ENCODE measurements around the gene ERRFI1. TPM values are rescaled to one million over a fixed set of nuclear protein-coding genes. Genes with fewer than 3 reads are reported as not detected.
"Not testable (repeated sequence)": the region's sequence is repeated elsewhere in the genome, so short reads cannot be mapped to it uniquely, and the experiment has no call there.

ERRFI1 gene
- total and polyA plus RNA-seq, 2 experiments from 2014 or later: 123 to 163 TPM

DNA sequence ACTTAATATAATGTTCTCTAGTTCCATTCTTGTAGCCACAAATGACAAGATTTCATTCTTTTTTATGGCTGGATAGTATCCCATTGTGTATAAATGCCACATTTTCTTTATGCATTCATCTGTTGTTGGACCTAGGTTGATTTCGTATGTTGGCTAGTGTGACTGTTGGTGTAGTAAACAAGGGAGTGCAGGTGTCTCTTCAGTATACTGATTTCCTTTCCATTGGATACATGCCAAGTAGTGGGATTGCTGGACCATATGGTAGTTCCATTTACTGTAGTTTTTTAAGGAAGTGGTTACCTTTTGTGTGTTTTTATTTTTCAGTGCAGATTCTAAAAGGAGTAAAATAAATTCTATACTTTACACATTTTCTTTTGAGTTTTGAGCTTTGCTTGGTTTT, 58.9 kb downstream of the ERRFI1 start:
- peaks cover 7% of the 10 kb centered on the region for H3K4me1 ChIP-seq (ENCODE audit: insufficient read depth)
- H3K4me2 ChIP-seq: no peak overlapping the region
- no peaks in the 10 kb centered on the region for H3K9me3 ChIP-seq (ENCODE audit: low read depth)
- no peaks in the 10 kb centered on the region for H3K9me2 ChIP-seq (replicated peaks; ENCODE audit: insufficient read depth)
- no peak overlapping the region for H2AFZ ChIP-seq
- peaks cover 7% of the 10 kb centered on the region for H4K20me1 ChIP-seq (ENCODE audit: insufficient read depth, poor library complexity, severe bottlenecking)
- 89% methylated on average over 1 of the region's 1 CpG for WGBS (ENCODE audit: low lambda C conversion rate, missing lambda C conversion rate)
- no peak overlapping the region for H3K27ac ChIP-seq
- no peaks in the 10 kb centered on the region for H3K27me3 ChIP-seq
- no peak overlapping the region for H3K4me3 ChIP-seq
- no peaks in the 10 kb centered on the region for H3K36me3 ChIP-seq (replicated peaks; ENCODE audit: insufficient read depth, low read depth)
- no peak for DNase-seq (ENCODE audit: low spot score)
- H3K79me2 ChIP-seq: peaks cover 67% of the 10 kb centered on the region
- TF ChIP-seq EZH2 (IDR thresholded peaks at IDR 0.05; ENCODE audit: borderline replicate concordance): no peak
- no peak for TF ChIP-seq EZH2phosphoT487 (IDR thresholded peaks at IDR 0.05; ENCODE audit: low read depth, severe bottlenecking, unreplicated experiment)
- no peak for TF ChIP-seq CTCF (IDR thresholded peaks at IDR 0.05; ENCODE audit: poor library complexity)

DNA sequence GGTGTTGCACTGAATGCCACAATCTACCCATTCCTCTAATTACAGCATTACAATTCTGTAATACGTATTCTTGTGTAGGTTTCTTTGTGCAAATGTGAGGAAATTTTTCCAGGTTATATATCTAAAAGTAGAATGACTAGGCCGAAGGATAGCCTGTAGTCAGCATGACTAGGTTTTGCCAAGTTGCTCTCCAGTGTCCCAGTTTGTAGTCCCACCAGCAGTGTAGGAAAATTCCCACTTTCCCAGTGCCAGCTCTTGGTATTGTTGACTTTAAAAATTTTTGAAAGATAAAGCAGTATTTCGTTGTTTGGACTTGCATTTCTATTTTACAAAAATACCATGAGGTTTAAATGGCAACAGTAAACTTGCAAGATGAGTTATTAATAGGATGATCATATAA, 61.6 kb downstream of the ERRFI1 start:
- TF ChIP-seq EZH2 (IDR thresholded peaks at IDR 0.05; ENCODE audit: borderline replicate concordance) (no peak), CTCF (IDR thresholded peaks at IDR 0.05; ENCODE audit: poor library complexity) (no peak), EZH2phosphoT487 (IDR thresholded peaks at IDR 0.05; ENCODE audit: low read depth, severe bottlenecking, unreplicated experiment) (no peak)
- peaks cover 69% of the 10 kb centered on the region for H3K79me2 ChIP-seq
- 98% methylated on average over 3 of the region's 3 CpGs for WGBS (ENCODE audit: low lambda C conversion rate, missing lambda C conversion rate)

GRCh38 chr1:7963841-7964240, 62.3 kb downstream of the ERRFI1 start:
- H3K4me3 ChIP-seq; H2AFZ ChIP-seq; H3K36me3 ChIP-seq (replicated peaks; ENCODE audit: insufficient read depth, low read depth); H3K9me3 ChIP-seq (ENCODE audit: low read depth); H4K20me1 ChIP-seq (ENCODE audit: insufficient read depth, poor library complexity, severe bottlenecking); H3K4me1 ChIP-seq (ENCODE audit: insufficient read depth); H3K4me2 ChIP-seq; H3K27ac ChIP-seq; H3K27me3 ChIP-seq; H3K9me2 ChIP-seq (replicated peaks; ENCODE audit: insufficient read depth); DNase-seq (ENCODE audit: low spot score): not testable (repeated sequence)
- WGBS (ENCODE audit: low lambda C conversion rate, missing lambda C conversion rate): 95% methylated on average over 7 of the region's 7 CpGs
- H3K79me2 ChIP-seq: peaks cover 69% of the 10 kb centered on the region

More for the DNA sequence above, 61.6 kb downstream of the ERRFI1 start:
- Histone ChIP-seq H4K20me1 (ENCODE audit: insufficient read depth, poor library complexity, severe bottlenecking) (peaks cover 4% of the 10 kb centered on the region), H3K36me3 (replicated peaks; ENCODE audit: insufficient read depth, low read depth) (no peaks in the 10 kb centered on the region), H3K9me2 (replicated peaks; ENCODE audit: insufficient read depth) (no peaks in the 10 kb centered on the region), H3K27me3 (no peaks in the 10 kb centered on the region), H3K4me1 (ENCODE audit: insufficient read depth) (peaks cover 7% of the 10 kb centered on the region), H3K9me3 (ENCODE audit: low read depth) (no peaks in the 10 kb centered on the region), H3K4me3 (no peak overlapping the region), H2AFZ (no peak overlapping the region), H3K27ac (no peak overlapping the region), H3K4me2 (no peak overlapping the region)
- DNase-seq (ENCODE audit: low spot score): no peak

GRCh38 chr1:7963378-7963730, 62.8 kb downstream of the ERRFI1 start:
- not testable (repeated sequence) for H3K9me2 ChIP-seq (replicated peaks; ENCODE audit: insufficient read depth); H3K36me3 ChIP-seq (replicated peaks; ENCODE audit: insufficient read depth, low read depth); H4K20me1 ChIP-seq (ENCODE audit: insufficient read depth, poor library complexity, severe bottlenecking); DNase-seq (ENCODE audit: low spot score); H3K9me3 ChIP-seq (ENCODE audit: low read depth); H3K4me3 ChIP-seq; H3K27me3 ChIP-seq; H3K4me1 ChIP-seq (ENCODE audit: insufficient read depth); H3K27ac ChIP-seq; H3K4me2 ChIP-seq; H2AFZ ChIP-seq
- H3K79me2 ChIP-seq: peaks cover 65% of the 10 kb centered on the region
- 95% methylated on average over 12 of the region's 12 CpGs for WGBS (ENCODE audit: low lambda C conversion rate, missing lambda C conversion rate)

Measured in hepatocyte (in vitro differentiated cells).